Activated CD4-positive, CD25-positive, alpha-beta regulatory T cell treated with anti-CD3 and anti-CD28 coated beads, Interleukin-2, amount 50 U/mL, for 16 hours (primary cell): Measurements from ENCODE around the gene CLCN5.
"Not testable (repeated sequence)": the region's sequence is repeated elsewhere in the genome, so short reads cannot be mapped to it uniquely, and the experiment has no call there.

Experiments
- DNase-seq: peaks from one replicate; pipeline ENCODE4 v3.0.0-alpha.2; 2020; ENCODE audit warnings: low read depth, low spot score

Gene CLCN5

DNA sequence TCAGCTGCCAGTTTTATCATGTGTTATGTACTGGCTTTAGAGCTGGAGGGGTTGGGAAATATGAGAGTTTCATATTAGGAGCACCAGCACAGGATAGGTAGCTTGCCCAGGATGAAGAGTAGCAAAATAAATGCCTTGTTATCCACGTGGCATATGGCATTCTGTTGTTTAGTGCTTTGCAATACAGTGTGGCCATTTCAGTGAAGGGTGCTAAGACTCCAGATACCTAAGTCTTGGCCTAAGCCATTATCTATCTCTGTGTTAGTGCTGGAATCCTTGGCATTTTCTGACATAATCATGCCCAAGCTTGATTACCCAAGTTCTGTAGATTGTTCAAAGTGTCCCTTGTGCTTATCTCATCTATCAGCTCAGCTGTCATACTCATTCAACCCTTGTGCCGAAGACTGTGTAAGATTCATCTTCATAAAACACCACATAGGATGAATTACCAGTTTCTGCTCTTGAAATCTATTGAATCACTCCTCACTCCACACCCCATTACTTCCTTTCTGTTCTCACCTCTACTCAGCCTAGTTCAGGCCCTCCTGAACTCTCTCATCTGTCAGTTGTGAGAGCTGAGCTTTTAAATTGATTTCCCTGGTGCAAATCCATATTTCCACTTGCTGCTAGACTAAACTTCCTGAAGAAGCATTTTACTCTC lies 73.5 kb downstream of the CLCN5 start:
- no peak for DNase-seq

DNA sequence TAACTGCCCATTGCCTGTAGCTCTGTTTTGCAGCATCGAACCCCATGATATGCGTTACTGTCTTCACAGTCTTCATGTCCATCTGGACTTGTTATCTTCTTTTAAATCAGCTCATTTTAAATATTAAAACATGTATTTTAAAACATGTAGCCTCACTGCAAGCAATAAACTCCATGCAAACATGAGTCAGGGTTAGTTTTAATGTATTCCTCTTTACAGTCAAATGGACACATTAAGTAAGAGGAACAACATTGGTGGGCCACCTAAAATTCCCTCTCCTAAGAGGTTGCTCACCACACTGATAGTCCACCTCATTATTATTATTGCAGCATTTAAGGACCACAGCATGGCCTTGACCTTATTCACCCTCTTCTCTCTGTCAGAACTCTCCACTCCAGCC lies 74.1 kb downstream of the CLCN5 start:
- DNase-seq = no peak

DNA sequence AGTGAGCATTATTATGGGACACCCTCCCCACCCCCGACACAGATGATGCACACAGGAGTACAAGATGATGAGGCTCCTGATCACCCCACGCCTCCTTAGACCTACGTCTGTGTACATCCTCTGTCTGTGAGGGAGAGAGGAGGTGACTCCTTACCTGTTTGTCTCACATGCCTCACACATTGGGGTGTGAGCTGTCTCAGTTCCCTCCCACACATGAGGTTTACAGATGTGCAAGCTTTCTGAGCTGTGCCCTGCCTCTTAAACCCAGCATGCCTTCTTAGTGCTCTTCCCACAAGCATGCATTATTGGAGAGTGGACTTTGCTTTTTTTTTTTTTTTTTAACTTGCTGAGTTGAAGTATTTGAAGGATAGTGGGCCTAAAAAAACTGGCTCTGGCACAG lies 76.7 kb downstream of the CLCN5 start:
- DNase-seq = no peak

DNA sequence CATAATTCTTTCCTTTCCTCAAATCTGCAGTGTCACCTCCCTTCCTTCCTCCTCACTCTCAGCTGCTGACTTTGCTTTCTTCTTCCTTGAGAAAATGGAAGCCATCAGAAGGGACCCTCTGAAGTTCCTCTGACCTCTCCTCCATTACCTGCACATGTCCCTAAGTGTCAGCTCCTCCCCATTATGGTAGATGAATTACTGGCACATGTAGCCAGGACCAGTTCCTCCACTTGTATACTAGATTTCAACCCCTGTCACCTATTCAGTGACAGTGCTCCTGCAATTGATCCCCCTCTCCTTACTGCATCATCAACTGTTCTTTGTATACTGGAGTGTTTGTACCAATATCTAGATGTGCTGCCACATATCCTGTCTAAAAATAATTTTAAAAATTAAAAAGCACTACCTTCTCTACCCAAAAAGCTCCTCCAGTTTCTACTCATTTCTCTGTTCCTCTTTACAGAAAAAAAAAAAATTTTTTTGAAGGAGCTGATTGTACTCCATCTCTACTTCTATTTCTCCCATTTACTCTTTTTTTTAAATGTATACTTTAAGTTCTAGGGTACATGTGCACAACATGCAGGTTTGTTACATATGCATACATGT lies 78.6 kb downstream of the CLCN5 start:
- no peak for DNase-seq

DNA sequence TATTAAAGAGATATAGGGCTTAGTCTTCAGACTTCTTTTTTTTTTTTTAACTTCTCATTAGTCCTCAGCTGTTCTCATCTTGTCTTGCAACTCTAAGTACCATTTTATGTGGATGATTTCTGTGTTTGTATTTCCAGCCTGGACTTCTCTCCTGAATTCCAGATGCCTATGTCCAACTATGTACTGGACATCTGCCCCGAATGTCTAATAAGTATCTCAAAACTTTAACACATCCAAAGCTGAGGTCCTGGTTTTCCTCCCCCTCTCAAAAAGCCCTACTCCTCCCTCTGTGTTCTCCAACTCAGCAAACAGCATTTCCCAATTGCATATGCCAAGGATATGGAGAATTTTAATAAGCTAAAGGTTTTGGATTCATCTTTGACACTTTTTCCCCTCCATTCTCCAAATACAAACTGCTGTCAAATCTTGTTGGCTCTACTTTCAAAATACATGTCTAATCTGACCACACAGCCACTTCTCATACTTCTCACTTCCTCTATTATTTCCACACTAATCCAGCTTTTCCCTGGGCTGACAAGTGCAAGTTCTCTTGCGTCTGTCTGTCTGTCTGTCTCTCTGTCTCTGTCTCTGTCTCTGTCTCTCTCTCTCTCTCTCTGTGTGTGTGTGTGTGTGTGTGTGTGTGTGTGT lies 79.8 kb downstream of the CLCN5 start:
- no peak for DNase-seq

DNA sequence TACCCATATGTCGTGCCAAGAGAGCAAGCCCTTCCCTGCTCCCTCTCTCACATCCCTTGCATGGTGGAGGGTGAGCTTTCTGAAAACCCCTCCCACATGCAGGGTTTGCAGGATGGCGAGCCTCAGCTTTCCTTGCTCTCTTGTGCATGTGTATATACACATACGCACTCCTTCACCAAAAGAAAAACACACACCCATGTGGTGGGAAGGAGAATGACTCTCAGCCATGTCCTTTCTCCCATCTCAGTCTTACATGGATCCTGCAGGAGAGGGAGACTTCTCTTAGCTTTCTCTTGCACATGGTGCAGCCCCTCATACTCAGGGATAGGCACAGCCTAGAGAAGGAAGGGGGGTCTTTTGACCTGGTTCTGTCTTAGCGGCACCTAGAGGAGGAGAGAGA lies 81.1 kb downstream of the CLCN5 start:
- no peak for DNase-seq

DNA sequence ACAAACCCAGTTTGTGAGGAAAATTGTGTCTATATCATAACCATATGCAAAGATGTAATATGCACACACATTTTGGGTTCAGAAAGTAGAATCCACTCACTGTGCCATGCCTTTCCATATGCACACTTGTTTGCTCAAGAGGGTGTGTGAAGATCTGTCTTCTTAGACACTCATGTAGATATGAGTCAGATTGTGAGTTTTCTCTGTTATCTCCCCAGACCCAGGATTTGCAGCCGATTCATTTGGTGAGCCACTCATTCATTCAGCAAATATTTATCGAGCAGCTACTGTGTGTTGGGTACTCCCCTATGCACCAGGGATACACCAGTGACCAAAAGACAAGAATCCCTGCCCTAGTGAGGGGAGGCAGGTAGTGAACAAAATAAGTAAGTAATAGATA lies 81.5 kb downstream of the CLCN5 start:
- DNase-seq = no peak

DNA sequence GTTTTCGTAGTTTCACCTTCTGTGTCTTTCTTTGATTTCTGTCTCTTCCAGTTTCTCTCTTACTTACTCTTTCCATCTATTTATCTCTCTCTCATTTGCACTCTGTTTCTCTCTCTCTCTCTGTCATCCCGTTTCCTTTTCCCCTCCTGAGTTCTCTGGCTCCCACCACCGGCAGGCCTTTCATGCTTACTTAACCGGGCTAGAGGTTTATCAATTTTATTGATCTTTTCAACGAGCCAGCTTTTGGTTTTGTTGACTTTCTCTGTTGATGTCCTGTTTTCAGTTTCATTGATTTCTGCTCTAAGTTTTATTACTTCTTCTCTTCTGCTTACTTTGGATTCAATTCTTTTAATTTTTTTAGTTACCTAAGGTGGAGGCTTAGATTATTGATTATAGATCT lies 103.2 kb downstream of the CLCN5 start:
- not testable (repeated sequence) for DNase-seq

DNA sequence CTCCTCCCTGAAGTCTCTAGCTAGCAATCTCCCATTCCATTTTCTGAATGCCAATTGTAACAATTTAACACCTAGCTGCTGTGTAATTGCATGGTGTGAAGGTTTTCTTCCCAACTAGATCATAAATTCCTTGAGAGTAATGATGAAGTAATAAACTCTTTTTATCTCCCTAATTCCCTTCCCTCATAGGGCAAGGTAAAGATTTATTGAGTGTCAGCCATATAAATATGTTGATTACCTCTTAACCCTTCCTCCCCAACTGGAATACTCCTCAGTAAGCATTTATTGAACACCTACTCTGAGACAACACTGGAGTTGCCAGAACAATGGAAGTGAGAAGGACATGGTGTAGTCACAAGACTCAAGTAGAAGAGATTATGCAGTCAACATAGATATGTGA lies 112.7 kb downstream of the CLCN5 start:
- DNase-seq = no peak

DNA sequence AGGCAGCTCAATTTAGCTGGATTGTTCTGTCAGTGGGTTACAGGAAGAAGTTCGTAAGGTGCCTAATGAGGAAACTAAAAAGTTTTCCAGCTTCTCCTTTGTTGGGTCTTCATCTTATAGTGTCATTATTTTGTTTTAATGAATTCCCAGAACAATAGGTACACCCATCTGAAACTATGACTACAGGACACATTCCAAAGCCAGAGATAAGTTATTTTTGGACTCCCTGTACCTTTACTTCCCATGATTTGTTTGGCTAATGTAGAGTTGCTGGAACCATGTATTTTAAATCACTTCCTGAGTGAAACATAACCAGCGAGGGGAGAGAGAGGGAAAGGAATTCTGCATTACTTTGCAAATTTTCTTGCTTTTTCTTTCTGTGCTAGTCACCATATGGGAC lies 114.0 kb downstream of the CLCN5 start:
- no peak for DNase-seq

DNA sequence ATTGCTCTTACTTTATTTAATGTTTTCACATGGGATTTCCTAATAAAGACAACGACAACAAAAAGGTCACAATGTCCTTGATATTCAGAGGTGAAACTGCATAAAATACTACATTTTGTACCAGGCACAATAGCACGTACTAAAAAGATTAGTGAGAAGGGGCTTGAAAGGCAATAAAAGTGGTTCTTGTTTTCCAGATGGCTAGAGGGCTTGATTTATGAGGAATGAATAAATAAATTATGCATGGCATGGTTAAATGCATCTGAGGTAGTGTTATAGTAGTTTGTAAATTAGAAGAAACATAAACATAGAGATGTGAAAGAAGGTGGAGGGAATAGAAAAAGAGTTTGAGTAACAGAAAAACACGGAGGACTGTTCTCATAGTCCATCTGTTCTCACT lies 123.4 kb downstream of the CLCN5 start:
- no peak for DNase-seq

DNA sequence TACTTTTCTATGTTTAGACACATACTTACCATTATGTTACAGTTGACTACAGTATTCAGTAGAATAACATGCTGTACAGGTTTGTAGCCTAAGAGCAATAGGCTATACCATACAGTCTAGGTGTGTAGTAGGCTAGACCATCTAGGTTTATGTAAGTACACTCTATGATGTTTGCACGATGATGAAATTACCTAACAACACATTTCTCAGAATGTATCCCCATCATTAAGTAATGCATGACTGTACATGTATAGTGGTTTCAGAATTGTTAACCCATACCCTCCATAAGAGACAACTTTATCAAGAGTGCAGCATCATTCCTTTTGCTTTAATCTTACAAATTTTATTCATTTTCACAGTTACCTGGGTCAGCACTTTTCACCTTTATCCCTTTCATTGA lies 126.8 kb downstream of the CLCN5 start:
- no peak for DNase-seq

DNA sequence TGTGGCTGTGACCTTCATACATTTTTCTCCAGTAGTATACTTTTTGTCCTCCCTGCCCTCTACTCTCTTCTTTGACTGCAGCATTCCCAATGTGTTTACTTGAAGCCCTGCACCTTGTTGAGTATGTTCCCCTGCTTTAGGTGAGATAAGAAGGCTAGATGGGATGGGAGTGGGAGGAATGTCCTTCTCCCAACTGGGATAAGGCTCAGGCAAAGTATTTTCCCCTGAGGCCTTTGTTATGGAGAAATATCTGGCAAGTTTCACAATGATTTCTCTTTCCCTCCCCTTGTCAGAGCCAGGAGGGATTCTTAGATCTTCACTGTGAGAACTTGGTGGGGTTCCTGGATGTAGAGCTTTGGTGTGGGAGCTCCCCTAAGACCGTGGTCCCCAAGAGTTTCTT lies 131.8 kb downstream of the CLCN5 start:
- no peak for DNase-seq

DNA sequence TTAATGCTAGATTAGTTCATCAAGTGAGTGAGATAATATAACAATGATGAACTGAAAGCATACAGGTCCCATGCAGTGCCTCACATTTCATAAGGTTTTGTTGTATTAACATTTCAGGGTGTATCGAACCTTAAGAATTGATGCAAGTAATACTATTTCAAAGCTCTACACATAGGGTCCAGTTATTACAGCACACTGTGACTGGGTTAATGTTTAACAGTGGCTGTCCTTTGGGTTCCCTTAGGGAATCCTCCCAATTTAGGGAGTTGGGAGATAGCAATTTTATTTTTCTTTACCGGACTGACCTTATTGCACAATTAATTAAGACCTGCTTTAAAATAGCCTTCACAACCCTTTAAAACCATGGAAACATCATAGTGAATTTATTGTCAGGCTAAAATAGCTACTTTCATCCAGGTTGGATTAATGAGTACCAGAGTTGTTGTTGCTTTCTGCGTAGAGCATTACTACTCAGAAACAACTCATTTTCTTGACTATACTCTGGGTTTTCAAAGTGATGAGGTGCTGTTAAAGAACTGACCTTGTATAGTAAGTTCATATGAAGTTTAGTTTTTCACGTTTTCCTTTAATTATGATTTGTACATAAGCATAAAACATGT lies 144.0 kb downstream of the CLCN5 start:
- DNase-seq = no peak

DNA sequence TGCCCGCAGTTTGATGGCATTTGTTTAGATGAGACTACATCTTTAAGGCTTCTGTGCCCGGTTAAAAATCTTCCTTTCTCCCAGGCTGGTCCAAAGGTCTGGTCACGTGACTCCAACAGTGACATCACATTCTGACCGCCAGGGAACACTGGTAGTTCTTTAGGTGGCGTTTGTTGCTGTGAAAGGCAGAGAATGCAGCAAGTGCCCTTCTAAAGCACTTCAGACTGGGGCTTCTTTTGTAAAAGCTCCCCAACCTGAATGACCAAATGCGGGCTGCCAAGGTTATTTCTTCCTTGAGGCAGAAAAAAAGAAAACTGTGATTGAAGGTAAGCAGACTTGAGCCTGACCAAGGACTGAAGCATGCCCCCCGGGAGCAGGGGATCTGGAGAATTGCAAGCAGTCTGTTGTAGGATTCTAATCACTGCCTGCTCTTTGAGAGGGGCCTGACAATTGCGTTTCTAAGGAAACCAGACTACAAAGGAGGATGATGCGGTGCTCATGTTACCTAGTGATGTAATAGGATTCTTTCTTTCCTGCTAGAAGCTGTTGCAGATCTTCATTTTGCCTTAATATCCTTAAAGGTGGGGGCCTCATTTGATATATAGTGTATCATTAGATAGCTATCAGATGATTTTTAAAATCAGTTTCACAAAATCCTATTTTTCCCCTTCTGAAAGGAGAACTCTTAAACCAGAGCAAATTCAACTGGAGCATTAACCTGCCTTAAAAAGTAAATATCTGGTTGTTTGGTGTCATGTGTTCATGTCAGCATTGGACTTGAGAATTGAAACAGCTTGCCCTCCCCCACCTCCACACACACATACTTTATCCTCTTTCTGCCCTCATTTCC lies 145.3 kb downstream of the CLCN5 start:
- no peak for DNase-seq

DNA sequence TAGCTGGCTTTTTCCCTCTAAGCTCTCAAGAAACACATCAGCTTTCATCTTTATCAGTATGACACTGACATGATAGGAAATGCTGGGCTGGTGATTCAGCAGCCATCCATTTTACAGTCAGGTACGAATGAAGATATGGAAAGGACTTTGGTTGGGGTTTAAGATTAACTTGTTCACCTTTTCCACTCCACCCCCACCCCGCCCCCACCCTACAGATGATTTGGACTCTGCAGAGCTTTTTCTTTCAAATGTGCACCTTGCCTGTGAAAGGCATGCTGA lies 145.8 kb downstream of the CLCN5 start:
- DNase-seq = no peak

DNA sequence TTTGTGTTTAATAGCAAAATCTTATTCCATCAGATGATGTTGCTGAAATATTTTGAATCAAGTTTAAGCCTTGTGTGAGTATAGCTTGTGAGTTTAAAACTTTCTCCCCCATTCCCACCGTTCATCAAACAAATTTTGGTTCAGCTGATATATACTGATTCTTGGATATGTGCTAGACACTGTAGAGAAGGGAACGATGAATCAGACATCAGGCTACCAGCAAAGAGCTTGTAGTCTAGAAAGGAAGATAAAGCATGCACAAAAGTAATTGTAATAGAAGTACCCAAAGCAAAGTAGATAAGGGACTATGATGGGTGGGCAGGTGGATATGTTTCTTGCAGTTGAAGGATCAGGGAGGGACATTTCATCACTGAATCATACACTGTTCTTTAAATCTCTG lies 146.5 kb downstream of the CLCN5 start:
- DNase-seq = no peak

DNA sequence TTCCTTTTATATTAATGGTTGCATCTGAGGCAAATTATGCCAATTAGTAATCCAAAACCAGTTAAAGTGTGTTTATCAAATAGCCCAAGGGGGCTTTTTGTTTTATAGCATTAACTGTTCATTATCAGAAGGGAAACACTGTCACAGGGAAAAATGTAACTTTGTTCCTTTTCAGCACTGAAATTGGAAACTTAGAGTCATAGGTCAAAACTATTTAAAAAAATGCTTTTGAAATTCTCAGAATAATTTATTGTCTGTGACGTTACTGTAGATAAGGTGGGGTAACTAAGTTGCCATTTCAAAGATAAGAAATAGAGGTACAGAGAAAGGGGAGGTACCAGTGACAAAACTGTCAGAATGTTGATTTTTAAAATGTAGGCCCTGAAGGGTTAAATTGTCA lies 149.1 kb downstream of the CLCN5 start:
- DNase-seq = no peak

DNA sequence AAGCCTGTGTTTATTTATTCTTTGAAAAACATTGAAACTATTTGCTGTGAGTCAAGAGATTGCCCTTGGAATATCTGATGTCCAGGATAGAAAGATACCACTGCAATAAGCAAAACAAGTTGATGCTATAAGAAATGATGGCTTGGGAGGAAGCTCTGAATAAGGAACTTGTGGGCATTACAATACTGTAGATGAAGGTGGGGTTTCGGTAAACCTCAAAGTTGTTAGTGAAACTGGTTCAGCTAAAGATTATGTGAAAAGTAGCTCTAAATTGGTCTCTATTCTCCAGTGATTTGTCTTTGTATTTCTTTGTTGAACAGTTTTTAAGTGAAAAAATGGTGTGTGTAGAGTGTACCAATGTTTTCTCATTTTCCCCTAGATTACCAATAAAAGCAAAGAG lies 149.7 kb downstream of the CLCN5 start:
- DNase-seq = no peak

DNA sequence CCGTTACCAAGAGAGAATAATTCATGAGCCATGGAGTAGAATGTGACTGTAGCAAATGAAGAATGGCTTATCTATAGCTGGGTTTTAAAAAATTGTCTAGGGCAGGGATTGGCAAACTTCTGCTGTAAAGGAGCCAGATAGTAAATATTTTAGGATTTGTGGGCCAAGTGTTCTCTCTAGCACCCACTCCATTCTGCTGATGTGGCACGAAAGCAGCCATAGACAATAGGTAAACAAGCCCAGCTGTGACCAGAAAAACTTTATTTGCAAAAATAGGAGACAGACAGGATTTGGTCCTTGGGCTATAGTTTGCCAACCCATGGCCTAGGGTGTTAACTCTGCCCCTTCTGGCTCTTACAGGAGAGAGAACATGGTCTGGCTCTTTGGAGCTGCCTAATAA lies 151.2 kb downstream of the CLCN5 start:
- no peak for DNase-seq

DNA sequence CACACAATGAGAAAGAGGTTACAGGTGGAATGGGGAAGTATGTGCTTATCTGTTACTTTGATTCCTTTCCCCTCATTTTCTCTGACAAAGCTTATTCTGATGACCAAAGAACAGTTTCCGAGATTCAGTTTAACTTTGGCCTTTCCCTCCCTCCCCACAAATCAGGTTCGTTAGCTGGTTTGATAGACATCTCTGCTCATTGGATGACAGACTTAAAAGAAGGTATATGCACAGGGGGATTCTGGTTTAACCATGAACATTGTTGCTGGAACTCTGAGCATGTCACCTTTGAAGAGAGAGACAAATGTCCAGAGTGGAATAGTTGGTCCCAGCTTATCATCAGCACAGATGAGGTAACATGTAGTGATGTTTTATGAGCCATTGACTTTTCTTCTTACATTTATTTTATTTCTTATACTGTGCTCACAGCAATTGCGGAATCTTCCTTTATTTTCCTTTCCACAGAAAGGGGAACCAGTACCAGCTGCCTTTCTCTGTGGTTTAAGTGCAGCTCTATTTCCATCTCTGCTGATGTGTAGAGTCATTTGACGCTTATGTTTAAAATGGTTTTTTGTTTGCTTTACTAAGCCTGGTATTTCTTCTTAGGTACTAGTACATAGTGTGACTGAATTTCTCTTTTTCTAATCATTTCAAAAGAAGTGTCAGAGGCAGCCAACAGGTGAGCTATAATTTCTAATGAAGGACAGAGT lies 153.4 kb downstream of the CLCN5 start:
- DNase-seq = no peak
